Measurements from ENCODE around the gene CLDN4. TPM values are rescaled to one million over a fixed set of nuclear protein-coding genes. Genes with fewer than 3 reads are reported as not detected.
A peak's percentile ranks its signal among the peaks of the same experiment; 100 is the strongest.
"Not testable (repeated sequence)": the region's sequence is repeated elsewhere in the genome, so short reads cannot be mapped to it uniquely, and the experiment has no call there.

The CLDN4 gene
- 0.71 TPM for total RNA-seq
- long read RNA-seq, partial matches to known transcripts, result 0 of 2 reads
- long read RNA-seq, other reads (novel, unspliced or antisense), result 0 of 2 reads

DNA sequence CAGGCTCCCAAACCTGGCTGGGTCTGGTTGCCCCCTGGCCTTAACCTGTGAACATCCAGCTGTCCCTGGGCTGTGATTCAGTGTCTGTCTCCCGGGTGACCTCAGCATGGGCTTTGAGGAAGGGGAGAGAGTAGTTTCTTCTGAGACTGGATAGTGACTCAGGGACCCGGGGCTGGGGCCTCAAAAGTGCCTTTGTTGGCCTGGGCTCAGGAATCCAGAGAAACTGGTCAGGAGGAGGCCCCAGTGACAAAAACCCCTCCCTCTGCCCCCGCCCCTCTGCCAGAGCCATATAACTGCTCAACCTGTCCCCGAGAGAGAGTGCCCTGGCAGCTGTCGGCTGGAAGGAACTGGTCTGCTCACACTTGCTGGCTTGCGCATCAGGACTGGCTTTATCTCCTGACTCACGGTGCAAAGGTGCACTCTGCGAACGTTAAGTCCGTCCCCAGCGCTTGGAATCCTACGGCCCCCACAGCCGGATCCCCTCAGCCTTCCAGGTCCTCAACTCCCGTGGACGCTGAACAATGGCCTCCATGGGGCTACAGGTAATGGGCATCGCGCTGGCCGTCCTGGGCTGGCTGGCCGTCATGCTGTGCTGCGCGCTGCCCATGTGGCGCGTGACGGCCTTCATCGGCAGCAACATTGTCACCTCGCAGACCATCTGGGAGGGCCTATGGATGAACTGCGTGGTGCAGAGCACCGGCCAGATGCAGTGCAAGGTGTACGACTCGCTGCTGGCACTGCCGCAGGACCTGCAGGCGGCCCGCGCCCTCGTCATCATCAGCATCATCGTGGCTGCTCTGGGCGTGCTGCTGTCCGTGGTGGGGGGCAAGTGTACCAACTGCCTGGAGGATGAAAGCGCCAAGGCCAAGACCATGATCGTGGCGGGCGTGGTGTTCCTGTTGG lies at the start of gene CLDN4:
Gene CLDN4 (plus strand): TSS at position 316 of the 903 bp plus-strand sequence. CDS start 206 bp downstream, at position 522.
- no peak for DNase-seq (ENCODE audit: low spot score)

DNA sequence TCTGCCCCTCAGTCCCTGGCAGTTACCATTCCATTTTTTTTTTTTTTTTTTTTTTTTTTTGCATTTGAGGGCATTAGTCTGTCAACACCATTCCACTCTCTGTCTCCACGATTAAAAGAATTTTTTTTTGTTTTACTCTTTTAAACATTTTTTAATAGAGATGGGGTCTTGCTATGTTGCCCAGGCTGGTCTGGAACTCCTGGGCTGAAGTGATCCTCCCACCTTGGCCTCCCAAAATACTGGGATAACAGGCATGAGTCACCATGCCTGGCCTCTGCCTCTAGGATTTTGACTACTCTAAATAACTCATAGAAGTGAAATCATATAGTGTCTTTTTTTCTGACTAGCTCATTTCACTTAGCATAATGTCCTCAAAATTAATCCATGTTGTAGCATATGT lies 44.2 kb upstream of the CLDN4 start:
- peak; percentile 6 for DNase-seq (ENCODE audit: low spot score)

- not testable (repeated sequence) for DNase-seq (ENCODE audit: low spot score)
Observed at GRCh38 chr7:73787786-73788048, 43.1 kb upstream of the CLDN4 start.

GRCh38 chr7:73789051-73789450 lies 41.7 kb upstream of the CLDN4 start:
- no peak for DNase-seq (ENCODE audit: low spot score)

DNA sequence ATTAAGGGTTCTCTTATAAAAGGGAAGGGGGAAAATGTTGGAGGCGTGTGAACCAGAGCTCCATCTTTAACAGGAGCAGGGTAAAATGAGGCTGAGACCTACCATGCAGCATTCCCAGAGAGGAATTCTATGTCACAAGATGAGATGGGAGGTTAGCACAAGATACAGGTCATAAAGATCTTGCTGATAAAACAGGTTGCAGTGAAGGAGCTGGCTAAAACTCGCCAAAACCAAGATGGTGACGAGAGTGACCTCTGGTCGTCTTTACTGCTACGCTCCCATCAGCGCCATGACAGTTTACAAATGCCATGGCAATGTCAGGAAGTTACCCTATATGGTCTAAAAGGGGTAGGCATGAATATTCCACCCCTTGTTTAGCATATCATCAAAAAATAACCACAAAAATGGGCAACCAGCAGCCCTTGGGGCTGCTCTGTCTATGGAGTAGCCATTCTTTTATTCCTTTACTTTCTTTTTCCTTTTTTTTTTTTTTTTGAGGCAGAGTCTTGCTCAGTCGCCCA lies 39.6 kb upstream of the CLDN4 start:
- peak; percentile 26 for DNase-seq (ENCODE audit: low spot score)

DNA sequence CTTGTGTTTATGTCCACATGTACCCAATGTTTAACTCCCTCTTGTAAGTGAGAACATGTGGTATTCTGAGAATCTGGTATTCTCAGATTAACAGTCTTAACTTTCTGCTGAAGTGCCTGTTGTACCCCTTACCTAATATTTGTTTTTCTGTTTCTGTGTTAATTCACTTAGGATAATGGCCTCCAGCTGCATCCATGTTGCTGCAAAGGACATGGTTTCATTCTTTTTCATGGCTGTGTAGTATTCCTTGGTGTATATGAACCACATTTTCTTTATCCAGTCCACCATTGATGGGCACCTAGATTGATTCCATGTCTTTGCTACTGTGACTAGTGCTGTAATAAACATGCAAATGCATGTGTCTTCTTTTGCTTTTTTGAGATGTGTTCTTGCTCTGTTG lies 35.6 kb upstream of the CLDN4 start:
- DNase-seq (ENCODE audit: low spot score), result not testable (repeated sequence)

- DNase-seq (ENCODE audit: low spot score), result not testable (repeated sequence)
Observed at GRCh38 chr7:73796656-73797055, 34.1 kb upstream of the CLDN4 start.

GRCh38 chr7:73797176-73797575 lies 33.6 kb upstream of the CLDN4 start:
- DNase-seq (ENCODE audit: low spot score), result peak; percentile 49

DNA sequence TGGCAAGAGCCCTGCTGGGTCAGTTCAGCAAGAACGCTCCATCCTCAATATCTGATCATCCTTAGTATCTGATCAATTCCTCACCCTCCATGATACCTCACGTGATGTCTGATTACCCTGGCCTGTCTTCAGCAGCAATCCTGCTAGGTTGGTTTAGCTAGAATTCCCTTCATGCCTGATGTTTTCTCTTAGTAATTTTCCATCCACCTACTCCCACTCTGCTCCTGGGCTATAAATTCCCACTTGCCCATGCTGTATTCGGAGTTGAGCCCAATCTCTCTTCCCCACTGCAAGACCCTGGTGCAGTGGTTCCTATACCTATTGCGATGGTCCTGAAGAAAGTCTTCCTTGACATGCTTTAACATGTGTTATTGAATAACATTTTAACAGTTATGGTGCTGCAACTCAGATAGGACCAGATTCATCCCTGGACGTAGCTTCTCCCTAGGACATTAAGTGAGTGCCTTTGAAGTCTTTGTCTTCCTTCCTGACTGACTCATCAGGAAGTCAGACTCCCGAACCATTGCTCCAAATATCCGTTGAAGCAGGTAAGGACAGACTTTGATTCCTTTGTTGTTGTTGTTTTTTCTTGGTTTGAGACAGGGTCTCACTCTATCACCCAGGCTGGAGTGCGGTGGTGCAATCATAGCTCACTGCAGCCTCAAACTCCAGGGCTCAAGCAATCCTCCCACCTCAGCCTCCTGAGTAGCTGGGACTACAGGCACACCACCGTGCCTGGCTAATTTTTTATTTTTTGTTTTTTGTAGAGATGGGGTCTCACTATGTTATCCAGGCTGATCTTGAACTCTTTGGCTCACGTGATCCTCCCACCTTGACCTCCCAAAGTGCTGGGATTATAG lies 31.3 kb upstream of the CLDN4 start:
- peak; percentile 30 for DNase-seq (ENCODE audit: low spot score)

DNA sequence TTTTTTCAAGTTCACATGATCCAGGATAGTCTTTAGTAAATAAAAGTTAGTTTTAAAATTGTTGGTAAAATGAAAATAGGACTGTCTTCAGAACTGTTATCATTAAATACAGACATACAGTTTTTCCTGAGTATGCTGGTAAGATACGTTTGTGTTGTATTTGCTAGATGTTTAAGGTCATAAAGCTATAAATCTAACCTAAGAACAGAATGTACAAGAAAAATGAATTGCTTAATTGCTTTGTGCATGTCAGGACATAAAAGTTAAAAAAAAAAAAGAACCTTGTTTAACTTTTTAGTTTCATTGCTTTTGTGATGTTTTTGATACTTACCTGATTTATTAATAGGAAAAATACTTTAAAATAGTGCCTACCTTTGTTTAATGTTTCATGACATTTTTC lies 29.2 kb upstream of the CLDN4 start:
- DNase-seq (ENCODE audit: low spot score), result no peak

DNA sequence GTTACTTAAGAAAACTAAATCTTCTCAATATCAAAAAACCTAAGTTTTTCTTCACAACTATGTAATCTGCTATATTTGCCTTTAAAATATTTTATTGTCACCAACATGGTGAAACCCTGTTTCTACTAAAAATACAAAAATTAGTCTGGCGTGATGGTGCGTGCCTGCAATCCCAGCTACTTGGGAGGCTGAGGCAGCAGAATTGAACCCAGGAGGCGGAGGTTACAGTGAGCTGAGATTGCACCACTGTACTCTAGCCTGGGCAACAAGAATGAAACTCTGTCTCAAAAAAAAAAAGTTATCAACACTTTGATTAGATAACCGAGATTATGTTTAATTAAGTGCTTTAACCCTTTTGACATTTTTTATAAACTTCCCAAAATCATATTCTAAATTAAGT lies 28.3 kb upstream of the CLDN4 start:
- peak; percentile 9 for DNase-seq (ENCODE audit: low spot score)

DNA sequence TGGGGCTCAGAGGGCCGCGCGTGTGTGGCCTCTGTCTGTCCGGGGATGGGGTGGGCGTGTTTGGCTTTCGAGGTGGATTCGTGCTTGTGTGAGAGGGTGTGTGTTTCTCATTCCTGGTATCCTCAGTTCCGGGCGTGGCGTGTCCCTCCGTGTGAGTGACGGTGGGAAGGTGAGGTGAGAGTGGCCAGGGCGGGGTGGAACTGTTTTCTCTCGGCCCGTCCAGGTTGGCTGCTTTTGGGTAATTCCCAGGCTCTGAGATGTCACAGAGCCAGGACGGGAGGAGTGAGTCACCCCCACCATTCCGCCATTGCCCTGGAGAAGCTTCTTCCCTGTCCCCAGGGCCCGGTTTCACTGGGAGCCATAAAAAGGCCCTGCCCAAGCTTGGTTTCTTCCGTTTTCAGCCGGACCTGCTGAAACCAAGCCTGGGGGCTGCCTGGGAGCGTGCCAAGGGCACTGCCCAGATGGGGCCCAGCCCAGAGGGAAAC lies 21.3 kb upstream of the CLDN4 start:
- peak; percentile 83 for DNase-seq (ENCODE audit: low spot score)

DNA sequence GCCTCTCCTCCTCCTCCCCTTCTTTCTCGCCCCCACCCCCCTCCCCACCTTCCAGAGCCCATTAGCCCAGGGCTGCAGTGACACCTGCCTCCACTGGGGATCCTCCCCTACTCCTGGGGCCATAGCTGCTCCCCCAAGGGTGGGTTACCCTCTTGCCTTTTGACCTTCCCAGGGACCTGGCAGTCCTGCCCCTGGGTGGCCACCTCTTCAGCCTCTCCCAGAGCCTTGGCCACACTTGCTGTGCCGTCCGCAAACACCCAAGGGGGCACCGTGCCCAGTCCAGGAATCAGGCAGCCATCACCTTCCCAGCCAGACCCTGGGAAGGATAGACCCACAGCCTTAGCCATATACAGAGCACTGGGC lies 19.8 kb upstream of the CLDN4 start:
- peak; percentile 57 for DNase-seq (ENCODE audit: low spot score)

- peak; percentile 91 for DNase-seq (ENCODE audit: low spot score)
Observed at GRCh38 chr7:73811760-73812168, 19.0 kb upstream of the CLDN4 start.

DNA sequence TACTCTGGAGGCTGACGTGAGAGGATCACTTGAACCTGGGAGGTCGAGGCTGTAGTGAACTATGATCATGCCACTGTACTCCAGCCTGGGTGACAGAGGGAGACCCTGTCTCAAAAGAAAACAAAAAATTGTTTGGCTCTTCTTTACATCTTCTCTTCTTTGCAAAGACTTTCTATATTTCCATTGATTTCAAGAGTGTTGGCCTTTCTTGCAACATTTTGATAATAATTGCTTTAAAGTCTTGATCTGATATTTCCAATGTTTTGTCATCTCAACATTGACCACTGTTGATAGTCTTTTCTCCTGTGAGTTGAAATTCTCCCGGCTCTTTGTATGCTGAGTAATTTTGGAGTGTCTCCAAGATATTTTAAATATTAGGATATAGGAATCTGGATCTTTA lies 17.8 kb upstream of the CLDN4 start:
- no peak for DNase-seq (ENCODE audit: low spot score)

GRCh38 chr7:73815436-73815835 lies 15.4 kb upstream of the CLDN4 start:
- no peak for DNase-seq (ENCODE audit: low spot score)

DNA sequence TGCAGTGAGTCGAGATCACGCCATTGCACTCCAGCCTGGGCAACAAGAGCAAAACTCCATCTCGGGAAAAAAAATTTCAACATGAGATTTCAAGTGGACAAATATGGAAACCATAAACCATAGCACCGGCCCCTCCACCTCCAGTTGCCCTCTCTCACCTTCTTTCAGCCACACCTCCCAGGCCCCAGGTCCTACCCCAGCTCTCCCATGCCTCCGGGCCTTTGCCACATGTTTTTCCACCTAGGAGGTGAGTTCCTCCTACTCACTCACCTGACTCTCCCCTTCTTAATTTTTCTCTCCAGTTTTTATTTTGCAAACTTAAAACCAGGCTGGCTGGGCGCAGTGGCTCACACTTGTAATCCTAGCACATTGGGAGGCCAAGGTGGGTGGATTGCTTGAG lies 13.7 kb upstream of the CLDN4 start:
- DNase-seq (ENCODE audit: low spot score), result no peak

GRCh38 chr7:73820013-73820412 lies 10.8 kb upstream of the CLDN4 start:
- no peak for DNase-seq (ENCODE audit: low spot score)

- not testable (repeated sequence) for DNase-seq (ENCODE audit: low spot score)
Observed at GRCh38 chr7:73821597-73822285, 9.1 kb upstream of the CLDN4 start.

- DNase-seq (ENCODE audit: low spot score), result no peak
Observed at GRCh38 chr7:73822319-73823173, 8.2 kb upstream of the CLDN4 start.
